ENCODE results near the gene KIAA1328. TPM values are rescaled to one million over a fixed set of nuclear protein-coding genes. Genes with fewer than 3 reads are reported as not detected.
"Not testable (repeated sequence)": the region's sequence is repeated elsewhere in the genome, so short reads cannot be mapped to it uniquely, and the experiment has no call there.

Gene KIAA1328
- total RNA-seq, 1 donor = 8.7 TPM

DNA sequence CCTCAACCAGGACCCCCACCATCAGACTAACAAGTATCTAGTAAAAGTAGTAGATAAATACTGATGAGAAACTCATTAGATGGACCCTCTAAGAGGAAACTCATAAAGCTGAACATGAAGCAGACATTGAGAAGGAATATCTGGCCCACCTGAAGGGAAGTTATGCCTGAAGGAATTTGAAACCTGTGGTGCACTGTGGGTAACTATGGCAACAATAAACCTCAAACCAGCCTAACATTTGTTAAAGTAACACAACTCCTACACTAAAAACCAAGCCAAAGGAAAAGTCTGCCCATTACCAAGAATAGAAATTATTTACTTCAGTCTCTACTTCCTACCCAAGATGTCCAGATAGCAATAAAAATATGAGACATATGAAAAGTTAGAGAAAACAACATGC, 43.4 kb downstream of the KIAA1328 start:
- Histone ChIP-seq H3K27ac (ENCODE audit: low read depth, low read length) (no peak overlapping the region), H3K79me2 (ENCODE audit: insufficient read depth, low read length) (no peaks in the 10 kb centered on the region), H3K4me3 (ENCODE audit: insufficient read depth, low read length) (no peak overlapping the region), H3K27me3 (ENCODE audit: insufficient read depth, low read length) (no peaks in the 10 kb centered on the region), H3K9me3 (ENCODE audit: low read depth, low read length) (no peaks in the 10 kb centered on the region), H3K36me3 (ENCODE audit: insufficient read depth, low read length) (no peaks in the 10 kb centered on the region), H2AFZ (ENCODE audit: low read length) (no peak overlapping the region), H4K20me1 (ENCODE audit: insufficient read depth, low read length) (no peaks in the 10 kb centered on the region), H3K4me1 (ENCODE audit: insufficient read depth, low read length) (no peaks in the 10 kb centered on the region), H3K4me2 (ENCODE audit: insufficient read depth, low read length) (no peak overlapping the region)
- TF ChIP-seq, protein P1, sequence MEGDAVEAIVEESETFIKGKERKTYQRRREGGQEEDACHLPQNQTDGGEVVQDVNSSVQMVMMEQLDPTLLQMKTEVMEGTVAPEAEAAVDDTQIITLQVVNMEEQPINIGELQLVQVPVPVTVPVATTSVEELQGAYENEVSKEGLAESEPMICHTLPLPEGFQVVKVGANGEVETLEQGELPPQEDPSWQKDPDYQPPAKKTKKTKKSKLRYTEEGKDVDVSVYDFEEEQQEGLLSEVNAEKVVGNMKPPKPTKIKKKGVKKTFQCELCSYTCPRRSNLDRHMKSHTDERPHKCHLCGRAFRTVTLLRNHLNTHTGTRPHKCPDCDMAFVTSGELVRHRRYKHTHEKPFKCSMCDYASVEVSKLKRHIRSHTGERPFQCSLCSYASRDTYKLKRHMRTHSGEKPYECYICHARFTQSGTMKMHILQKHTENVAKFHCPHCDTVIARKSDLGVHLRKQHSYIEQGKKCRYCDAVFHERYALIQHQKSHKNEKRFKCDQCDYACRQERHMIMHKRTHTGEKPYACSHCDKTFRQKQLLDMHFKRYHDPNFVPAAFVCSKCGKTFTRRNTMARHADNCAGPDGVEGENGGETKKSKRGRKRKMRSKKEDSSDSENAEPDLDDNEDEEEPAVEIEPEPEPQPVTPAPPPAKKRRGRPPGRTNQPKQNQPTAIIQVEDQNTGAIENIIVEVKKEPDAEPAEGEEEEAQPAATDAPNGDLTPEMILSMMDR (IDR thresholded peaks at IDR 0.05; ENCODE audit: extremely low read depth, low read depth, low read length) = no peak
- no peak for DNase-seq (ENCODE audit: insufficient read length, low spot score, missing footprints)

DNA sequence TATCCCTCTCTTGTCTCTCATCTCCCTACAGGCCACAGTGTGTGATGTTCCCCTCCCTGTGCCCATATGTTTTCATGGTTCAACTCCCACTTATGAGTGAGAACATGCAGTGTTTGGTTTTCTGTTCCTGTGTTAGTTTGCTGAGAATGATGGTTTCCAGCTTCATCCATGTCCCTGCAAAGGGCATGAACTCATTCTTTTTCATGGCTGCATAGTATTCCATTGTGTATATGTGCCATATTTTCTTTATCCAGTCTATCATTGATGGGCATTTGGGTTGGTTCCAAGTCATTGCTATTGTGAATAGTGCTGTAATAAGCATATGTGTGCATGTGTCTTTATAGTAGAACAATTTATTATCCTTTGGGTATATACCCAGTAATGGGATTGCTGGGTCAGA, 44.9 kb downstream of the KIAA1328 start:
- H3K36me3 ChIP-seq (ENCODE audit: insufficient read depth, low read length); H3K4me3 ChIP-seq (ENCODE audit: insufficient read depth, low read length); H3K79me2 ChIP-seq (ENCODE audit: insufficient read depth, low read length); H3K4me1 ChIP-seq (ENCODE audit: insufficient read depth, low read length); H3K27me3 ChIP-seq (ENCODE audit: insufficient read depth, low read length); H3K9me3 ChIP-seq (ENCODE audit: low read depth, low read length); H2AFZ ChIP-seq (ENCODE audit: low read length); H3K4me2 ChIP-seq (ENCODE audit: insufficient read depth, low read length); DNase-seq (ENCODE audit: insufficient read length, low spot score, missing footprints); H3K27ac ChIP-seq (ENCODE audit: low read depth, low read length); H4K20me1 ChIP-seq (ENCODE audit: insufficient read depth, low read length): not testable (repeated sequence)

DNA sequence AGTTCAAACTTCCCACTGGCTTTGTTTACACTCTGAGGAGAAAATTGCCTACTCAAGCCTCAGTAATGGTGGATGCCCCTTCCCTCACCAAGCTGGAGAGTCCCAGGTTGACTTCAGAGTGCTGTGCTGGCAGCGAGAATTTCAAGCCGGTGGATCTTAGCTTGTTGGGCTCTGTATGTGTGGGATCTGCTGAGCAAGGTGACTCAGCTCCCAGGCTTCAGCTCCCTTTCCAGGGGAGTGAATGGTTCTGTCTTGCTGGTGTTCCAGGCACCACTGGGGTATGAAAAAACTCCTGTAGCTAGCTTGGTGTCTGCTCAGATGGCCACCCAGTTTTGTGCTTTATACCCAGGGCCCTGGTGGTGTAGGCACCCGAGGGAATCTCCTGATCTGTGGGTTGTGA, 50.9 kb downstream of the KIAA1328 start:
- not testable (repeated sequence) for H3K27ac ChIP-seq (ENCODE audit: low read depth, low read length); H3K4me2 ChIP-seq (ENCODE audit: insufficient read depth, low read length); H3K4me3 ChIP-seq (ENCODE audit: insufficient read depth, low read length); H2AFZ ChIP-seq (ENCODE audit: low read length); H3K4me1 ChIP-seq (ENCODE audit: insufficient read depth, low read length); H3K9me3 ChIP-seq (ENCODE audit: low read depth, low read length); DNase-seq (ENCODE audit: insufficient read length, low spot score, missing footprints); H4K20me1 ChIP-seq (ENCODE audit: insufficient read depth, low read length); H3K79me2 ChIP-seq (ENCODE audit: insufficient read depth, low read length); H3K36me3 ChIP-seq (ENCODE audit: insufficient read depth, low read length); H3K27me3 ChIP-seq (ENCODE audit: insufficient read depth, low read length)

DNA sequence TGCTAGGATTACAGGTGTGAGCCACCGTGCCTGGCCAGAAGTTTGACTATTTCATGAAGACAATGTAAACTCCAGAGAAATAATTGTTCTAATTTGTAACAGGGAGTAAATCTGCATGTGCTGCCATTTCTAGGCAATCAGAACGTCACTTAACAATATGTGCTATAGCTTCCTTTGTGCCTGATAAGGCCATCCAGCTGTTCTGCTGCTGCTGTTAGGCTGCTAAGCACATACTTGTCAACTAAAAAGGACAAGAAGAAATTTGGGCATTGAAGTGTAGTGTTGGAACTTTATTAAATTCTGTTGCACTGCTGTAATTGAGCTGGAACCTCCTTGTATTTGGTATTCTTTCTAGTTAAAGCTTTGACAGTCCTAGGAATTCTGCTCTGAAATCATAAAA, 57.1 kb downstream of the KIAA1328 start:
- no peaks in the 10 kb centered on the region for H3K79me2 ChIP-seq (ENCODE audit: insufficient read depth, low read length)
- H3K4me3 ChIP-seq (ENCODE audit: insufficient read depth, low read length) = no peak overlapping the region
- H2AFZ ChIP-seq (ENCODE audit: low read length) = no peak overlapping the region
- no peak for DNase-seq (ENCODE audit: insufficient read length, low spot score, missing footprints)
- H3K4me2 ChIP-seq (ENCODE audit: insufficient read depth, low read length) = no peak overlapping the region
- H3K27ac ChIP-seq (ENCODE audit: low read depth, low read length) = no peak overlapping the region
- no peaks in the 10 kb centered on the region for H4K20me1 ChIP-seq (ENCODE audit: insufficient read depth, low read length)
- no peaks in the 10 kb centered on the region for H3K9me3 ChIP-seq (ENCODE audit: low read depth, low read length)
- no peaks in the 10 kb centered on the region for H3K36me3 ChIP-seq (ENCODE audit: insufficient read depth, low read length)
- peaks cover 10% of the 10 kb centered on the region for H3K4me1 ChIP-seq (ENCODE audit: insufficient read depth, low read length)
- no peaks in the 10 kb centered on the region for H3K27me3 ChIP-seq (ENCODE audit: insufficient read depth, low read length)
- TF ChIP-seq, protein P1 (IDR thresholded peaks at IDR 0.05; ENCODE audit: extremely low read depth, low read depth, low read length) = no peak

DNA sequence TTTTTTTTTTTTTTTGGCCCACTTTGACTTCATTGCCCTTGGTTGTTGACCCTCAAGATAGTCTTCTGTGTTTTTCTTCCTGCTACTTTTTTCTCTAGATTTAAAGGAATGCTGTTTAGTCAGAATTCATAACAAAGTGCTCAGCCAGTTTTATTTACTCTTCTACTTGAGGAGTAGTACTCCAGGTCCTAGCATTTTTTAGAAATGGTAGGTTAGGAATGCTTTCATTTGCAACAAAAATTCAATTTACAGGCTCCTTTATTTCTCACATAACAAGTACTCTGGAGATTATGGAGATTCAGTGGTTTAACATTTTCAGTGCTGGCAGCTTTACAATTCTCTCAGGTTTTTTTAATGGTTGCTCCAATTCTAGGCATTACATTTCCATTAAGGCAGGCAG, 58.2 kb downstream of the KIAA1328 start:
- H2AFZ ChIP-seq (ENCODE audit: low read length) = no peak overlapping the region
- DNase-seq (ENCODE audit: insufficient read length, low spot score, missing footprints) = no peak
- TF ChIP-seq, protein P1 (IDR thresholded peaks at IDR 0.05; ENCODE audit: extremely low read depth, low read depth, low read length) = no peak
- H3K36me3 ChIP-seq (ENCODE audit: insufficient read depth, low read length) = no peaks in the 10 kb centered on the region
- H4K20me1 ChIP-seq (ENCODE audit: insufficient read depth, low read length) = no peaks in the 10 kb centered on the region
- no peak overlapping the region for H3K27ac ChIP-seq (ENCODE audit: low read depth, low read length)
- no peaks in the 10 kb centered on the region for H3K27me3 ChIP-seq (ENCODE audit: insufficient read depth, low read length)
- no peak overlapping the region for H3K4me3 ChIP-seq (ENCODE audit: insufficient read depth, low read length)
- H3K4me2 ChIP-seq (ENCODE audit: insufficient read depth, low read length) = no peak overlapping the region
- no peaks in the 10 kb centered on the region for H3K79me2 ChIP-seq (ENCODE audit: insufficient read depth, low read length)
- H3K9me3 ChIP-seq (ENCODE audit: low read depth, low read length) = no peaks in the 10 kb centered on the region
- H3K4me1 ChIP-seq (ENCODE audit: insufficient read depth, low read length) = peaks cover 10% of the 10 kb centered on the region

All from osteoblast (primary cell).